K562 (cell line): ENCODE data around the gene ZNF597. TPM values are rescaled to one million over a fixed set of nuclear protein-coding genes. Genes with fewer than 3 reads are reported as not detected.
A peak's percentile ranks its signal among the peaks of the same experiment; 100 is the strongest.

ENCODE experiments used
- ARID3B ChIP-seq: fragments of 250-450 bp; sonication (Bioruptor Pico); IDR thresholded peaks from 2 replicates; pipeline ENCODE4 v1.4.0; 2020; ENCODE audit warnings: borderline replicate concordance
- CBX3 ChIP-seq, 2 experiments: IDR thresholded peaks; 1 replicate in 1 of 2; 2 replicates in 1 of 2; pipeline ENCODE4 v1.6.1; 2012; ENCODE audit warnings: inconsistent platforms in 2 of 2, low read length in 2 of 2, borderline replicate concordance in 1 of 2, control low read depth in 1 of 2
- E2F6 ChIP-seq, 2 experiments: IDR thresholded peaks; 2 replicates each; pipeline ENCODE4 v1.6.1; 2011; ENCODE audit warnings: borderline replicate concordance in 1 of 2, control low read depth in 1 of 2, low read depth in 1 of 2, low read length in 1 of 2, mild to moderate bottlenecking in 1 of 2, mixed read lengths in 1 of 2, moderate library complexity in 1 of 2; ENCODE audit not compliant: insufficient read depth in 1 of 2, insufficient read length in 1 of 2, poor library complexity in 1 of 2, severe bottlenecking in 1 of 2; ENCODE audit errors: extremely low read depth in 1 of 2
- FOXJ2 ChIP-seq: fragments of 200-800 bp; sonication (Bioruptor generic); IDR thresholded peaks from 2 replicates; pipeline ENCODE4 v1.6.1; 2016; ENCODE audit warnings: missing genetic modification characterization, missing compliant biosample characterization
- HMG20A ChIP-seq: fragments of 450-650 bp; formaldehyde crosslinking; conservative IDR thresholded peaks from 2 replicates; pipeline ENCODE4 v1.4.0; 2020; ENCODE audit warnings: mild to moderate bottlenecking, mixed read lengths
- MIER1 ChIP-seq: fragments of 450-650 bp; IDR thresholded peaks from 2 replicates; pipeline ENCODE4 v1.6.1; 2016; ENCODE audit warnings: antibody characterized with exemption, mild to moderate bottlenecking, low read depth
- PPARD ChIP-seq: fragments of 250-450 bp; sonication (Bioruptor Pico); IDR thresholded peaks from 2 replicates; pipeline ENCODE4 v1.8.0; 2022; ENCODE audit warnings: inconsistent platforms, mild to moderate bottlenecking, moderate library complexity
- RBM25 ChIP-seq: fragments of 200-400 bp; formaldehyde crosslinking; IDR thresholded peaks from 2 replicates; pipeline ENCODE4 v1.6.1; 2018; ENCODE audit warnings: low read length, low read depth, moderate library complexity; ENCODE audit not compliant: severe bottlenecking
- SAFB ChIP-seq: fragments of 200-400 bp; formaldehyde crosslinking; IDR thresholded peaks from 2 replicates; pipeline ENCODE4 v1.6.1; 2017; ENCODE audit warnings: low read depth, low read length, borderline replicate concordance
- SREBF1 ChIP-seq: fragments of 150-350 bp; IDR thresholded peaks from 2 replicates; pipeline ENCODE4 v1.6.1; 2014; ENCODE audit warnings: antibody characterized with exemption, low read depth, low read length, borderline replicate concordance
- SRSF3 ChIP-seq: fragments of 200-400 bp; formaldehyde crosslinking; IDR thresholded peaks from 2 replicates; pipeline ENCODE4 v1.6.1; 2016; ENCODE audit warnings: mild to moderate bottlenecking, low read length, moderate library complexity; ENCODE audit not compliant: insufficient read depth
- TAF7 ChIP-seq: fragments of 450-650 bp; IDR thresholded peaks from 2 replicates; pipeline ENCODE4 v1.6.1; 2016; ENCODE audit warnings: missing genetic modification characterization, missing compliant biosample characterization
- TOE1 ChIP-seq, 2 experiments: fragments of 450-650 bp in 1 of 2; sonication (generic) in 1 of 2; formaldehyde crosslinking in 1 of 2; IDR thresholded peaks; 2 replicates each; pipeline versions ENCODE4 v1.7.1 to v1.8.0; 2016 to 2022; ENCODE audit warnings: borderline replicate concordance in 2 of 2, mild to moderate bottlenecking in 2 of 2, antibody characterized with exemption in 1 of 2, inconsistent platforms in 1 of 2, low read depth in 1 of 2, missing genetic modification reagents in 1 of 2, moderate library complexity in 1 of 2
- XRCC4 ChIP-seq: IDR thresholded peaks from one replicate; pipeline ENCODE4 v1.6.1; 2011; ENCODE audit not compliant: insufficient read depth, insufficient read length; ENCODE audit errors: extremely low read depth
- ZNF347 ChIP-seq: fragments of 450-650 bp; formaldehyde crosslinking; IDR thresholded peaks from 2 replicates; pipeline ENCODE4 v1.4.0; 2020; ENCODE audit warnings: low read depth, mild to moderate bottlenecking, moderate library complexity
- ZNF408 ChIP-seq: fragments of 250-450 bp; sonication (Bioruptor Pico); IDR thresholded peaks from 2 replicates; pipeline ENCODE4 v1.4.0; 2020; ENCODE audit warnings: low read depth, mild to moderate bottlenecking, moderate library complexity
- ZNF668 ChIP-seq: fragments of 250-450 bp; sonication (Bioruptor Pico); IDR thresholded peaks from 2 replicates; pipeline ENCODE4 v1.8.0; 2022; ENCODE audit warnings: mild to moderate bottlenecking, inconsistent platforms
- polyA plus RNA-seq, 8 experiments: library from polyadenylated mRNA; depleted of rRNA in 4 of 8; stranded (reverse) in 5 of 8; unstranded in 3 of 8; fragments of >200 nt; fragmentation: Nextera tagmentation in 2 of 8; fragmentation: Illumina TruSeq in 1 of 8; extraction: Ambion mirVana in 2 of 8; extraction: Trizol in 1 of 8; gene quantifications; 2 replicates each; pipeline versions ENCODE4 v1.2.1 to v1.2.3, GENCODE V29; 2011 to 2014; ENCODE audit warnings: inconsistent platforms in 1 of 8, missing spikeins in 1 of 8
- total RNA-seq, 7 experiments: library from RNA; depleted of rRNA in 6 of 7; stranded (reverse); fragments of >200 nt in 6 of 7; fragmentation: Illumina TruSeq in 2 of 7; extraction: Trizol in 2 of 7; gene quantifications; 2 replicates each; pipeline versions ENCODE4 v1.2.1 to v1.2.3, GENCODE V29; 2011 to 2021; ENCODE audit warnings: low replicate concordance in 1 of 7
- TF ChIP-seq, protein P1 (sequence below): sonication (generic); formaldehyde crosslinking; IDR thresholded peaks from 2 replicates; pipeline ENCODE4 v1.8.0; 2023; ENCODE audit warnings: missing genetic modification reagents, mild to moderate bottlenecking, borderline replicate concordance
- TF ChIP-seq, protein P2 (sequence below): fragments of 250-450 bp; sonication (Bioruptor Pico); IDR thresholded peaks from 2 replicates; pipeline ENCODE4 v1.5.0; 2021

The ZNF597 gene
- total and polyA plus RNA-seq, 9 of the 15 experiments (the other 6 are each of a cell fraction or from before 2014, with no cell fraction given) = 0.14 to 0.68 (median 0.42) TPM

- TF ChIP-seq TAF7 (tag) (no peak), HMG20A (CRISPR knock-in tag) (no peak), CBX3 (IDR thresholded peaks at IDR 0.05; ENCODE audit: borderline replicate concordance in 1 of 2, low read length in 2 of 2) (peak; percentile 94 to 96), ZNF408 (CRISPR knock-in tag) (no peak), SREBF1 (no peak), RBM25 (peak; percentile 57), MIER1 (0 out of 2 replicates have a peak, but pooled peaks have one; percentile 24), ZNF668 (CRISPR knock-in tag) (no peak), TOE1 (IDR thresholded peaks at IDR 0.05; ENCODE audit: borderline replicate concordance) (no peak), TOE1 (CRISPR knock-in tag; IDR thresholded peaks at IDR 0.05; ENCODE audit: borderline replicate concordance, low read depth) (no peak), ARID3B (CRISPR knock-in tag) (no peak), PPARD (CRISPR knock-in tag) (no peak), FOXJ2 (tag) (no peak), XRCC4 (no peak), E2F6 (IDR thresholded peaks at IDR 0.05; ENCODE audit: borderline replicate concordance in 1 of 2, extremely low read depth in 1 of 2, insufficient read depth in 1 of 2, insufficient read length in 1 of 2, low read depth in 1 of 2, low read length in 1 of 2, poor library complexity in 1 of 2, severe bottlenecking in 1 of 2) (no peak), ZNF347 (CRISPR knock-in tag) (no peak), SRSF3 (no peak), SAFB (no peak)
- TF ChIP-seq, protein P1, sequence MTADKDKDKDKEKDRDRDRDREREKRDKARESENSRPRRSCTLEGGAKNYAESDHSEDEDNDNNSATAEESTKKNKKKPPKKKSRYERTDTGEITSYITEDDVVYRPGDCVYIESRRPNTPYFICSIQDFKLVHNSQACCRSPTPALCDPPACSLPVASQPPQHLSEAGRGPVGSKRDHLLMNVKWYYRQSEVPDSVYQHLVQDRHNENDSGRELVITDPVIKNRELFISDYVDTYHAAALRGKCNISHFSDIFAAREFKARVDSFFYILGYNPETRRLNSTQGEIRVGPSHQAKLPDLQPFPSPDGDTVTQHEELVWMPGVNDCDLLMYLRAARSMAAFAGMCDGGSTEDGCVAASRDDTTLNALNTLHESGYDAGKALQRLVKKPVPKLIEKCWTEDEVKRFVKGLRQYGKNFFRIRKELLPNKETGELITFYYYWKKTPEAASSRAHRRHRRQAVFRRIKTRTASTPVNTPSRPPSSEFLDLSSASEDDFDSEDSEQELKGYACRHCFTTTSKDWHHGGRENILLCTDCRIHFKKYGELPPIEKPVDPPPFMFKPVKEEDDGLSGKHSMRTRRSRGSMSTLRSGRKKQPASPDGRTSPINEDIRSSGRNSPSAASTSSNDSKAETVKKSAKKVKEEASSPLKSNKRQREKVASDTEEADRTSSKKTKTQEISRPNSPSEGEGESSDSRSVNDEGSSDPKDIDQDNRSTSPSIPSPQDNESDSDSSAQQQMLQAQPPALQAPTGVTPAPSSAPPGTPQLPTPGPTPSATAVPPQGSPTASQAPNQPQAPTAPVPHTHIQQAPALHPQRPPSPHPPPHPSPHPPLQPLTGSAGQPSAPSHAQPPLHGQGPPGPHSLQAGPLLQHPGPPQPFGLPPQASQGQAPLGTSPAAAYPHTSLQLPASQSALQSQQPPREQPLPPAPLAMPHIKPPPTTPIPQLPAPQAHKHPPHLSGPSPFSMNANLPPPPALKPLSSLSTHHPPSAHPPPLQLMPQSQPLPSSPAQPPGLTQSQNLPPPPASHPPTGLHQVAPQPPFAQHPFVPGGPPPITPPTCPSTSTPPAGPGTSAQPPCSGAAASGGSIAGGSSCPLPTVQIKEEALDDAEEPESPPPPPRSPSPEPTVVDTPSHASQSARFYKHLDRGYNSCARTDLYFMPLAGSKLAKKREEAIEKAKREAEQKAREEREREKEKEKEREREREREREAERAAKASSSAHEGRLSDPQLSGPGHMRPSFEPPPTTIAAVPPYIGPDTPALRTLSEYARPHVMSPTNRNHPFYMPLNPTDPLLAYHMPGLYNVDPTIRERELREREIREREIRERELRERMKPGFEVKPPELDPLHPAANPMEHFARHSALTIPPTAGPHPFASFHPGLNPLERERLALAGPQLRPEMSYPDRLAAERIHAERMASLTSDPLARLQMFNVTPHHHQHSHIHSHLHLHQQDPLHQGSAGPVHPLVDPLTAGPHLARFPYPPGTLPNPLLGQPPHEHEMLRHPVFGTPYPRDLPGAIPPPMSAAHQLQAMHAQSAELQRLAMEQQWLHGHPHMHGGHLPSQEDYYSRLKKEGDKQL (CRISPR knock-in tag) = no peak
- TF ChIP-seq, protein P2, sequence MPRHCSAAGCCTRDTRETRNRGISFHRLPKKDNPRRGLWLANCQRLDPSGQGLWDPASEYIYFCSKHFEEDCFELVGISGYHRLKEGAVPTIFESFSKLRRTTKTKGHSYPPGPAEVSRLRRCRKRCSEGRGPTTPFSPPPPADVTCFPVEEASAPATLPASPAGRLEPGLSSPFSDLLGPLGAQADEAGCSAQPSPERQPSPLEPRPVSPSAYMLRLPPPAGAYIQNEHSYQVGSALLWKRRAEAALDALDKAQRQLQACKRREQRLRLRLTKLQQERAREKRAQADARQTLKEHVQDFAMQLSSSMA (CRISPR knock-in tag) = no peak
These were observed 60.3 kb downstream of the ZNF597 start (continued) for GRCh38 chr16:3383045-3383448.
